GM21526 (cell line): ENCODE data around the gene C2CD4C.
"Not testable (repeated sequence)": the region's sequence is repeated elsewhere in the genome, so short reads cannot be mapped to it uniquely, and the experiment has no call there.

Source experiments
- ATAC-seq: cut with Tn5 transposase; IDR thresholded peaks from one replicate; pipeline ENCODE4 v1.9.1; 2021; ENCODE audit warnings: moderate library complexity; ENCODE audit not compliant: unreplicated experiment, low FRiP score

Gene C2CD4C

GRCh38 chr19:439167-439900 is 30.4 kb upstream of the C2CD4C start:
- no peak for ATAC-seq

- no peak for ATAC-seq
These were observed 29.5 kb upstream of the C2CD4C start for GRCh38 chr19:438416-438958.

- ATAC-seq: no peak
These were observed 28.1 kb upstream of the C2CD4C start for GRCh38 chr19:437041-437440.

- no peak for ATAC-seq
These were observed 27.5 kb upstream of the C2CD4C start for GRCh38 chr19:436413-436950.

- no peak for ATAC-seq
These were observed 26.9 kb upstream of the C2CD4C start for GRCh38 chr19:435707-436412.

- no peak for ATAC-seq
These were observed 26.2 kb upstream of the C2CD4C start for GRCh38 chr19:435056-435706.

GRCh38 chr19:434152-434960 is 25.4 kb upstream of the C2CD4C start:
- no peak for ATAC-seq

- ATAC-seq: no peak
These were observed 21.8 kb upstream of the C2CD4C start for GRCh38 chr19:430701-431100.

- no peak for ATAC-seq
These were observed 19.2 kb upstream of the C2CD4C start for GRCh38 chr19:428149-428548.

- ATAC-seq: not testable (repeated sequence)
These were observed 18.7 kb upstream of the C2CD4C start for GRCh38 chr19:427675-428074.

- no peak for ATAC-seq
These were observed 17.9 kb upstream of the C2CD4C start for GRCh38 chr19:426725-427445.

GRCh38 chr19:425056-425455 is 16.1 kb upstream of the C2CD4C start:
- ATAC-seq: no peak

GRCh38 chr19:424546-424945 is 15.6 kb upstream of the C2CD4C start:
- no peak for ATAC-seq

- ATAC-seq: no peak
These were observed 14.9 kb upstream of the C2CD4C start for GRCh38 chr19:423691-424466.

- ATAC-seq: not testable (repeated sequence)
These were observed 13.9 kb upstream of the C2CD4C start for GRCh38 chr19:422917-423226.

GRCh38 chr19:422213-422916 is 13.4 kb upstream of the C2CD4C start:
- ATAC-seq: no peak

- no peak for ATAC-seq
These were observed 11.0 kb upstream of the C2CD4C start for GRCh38 chr19:419721-420515.
